NCI-H1105 treated with DMSO at 0.1 percent for 48 hours (cell line): ENCODE data around the gene SRGAP2.
"Not testable (repeated sequence)": the region's sequence is repeated elsewhere in the genome, so short reads cannot be mapped to it uniquely, and the experiment has no call there.

Experiments
- DNase-seq: peaks from one replicate; lab custom pipeline; 2025; lab: John Stamatoyannopoulos, UW

SRGAP2 gene

DNA sequence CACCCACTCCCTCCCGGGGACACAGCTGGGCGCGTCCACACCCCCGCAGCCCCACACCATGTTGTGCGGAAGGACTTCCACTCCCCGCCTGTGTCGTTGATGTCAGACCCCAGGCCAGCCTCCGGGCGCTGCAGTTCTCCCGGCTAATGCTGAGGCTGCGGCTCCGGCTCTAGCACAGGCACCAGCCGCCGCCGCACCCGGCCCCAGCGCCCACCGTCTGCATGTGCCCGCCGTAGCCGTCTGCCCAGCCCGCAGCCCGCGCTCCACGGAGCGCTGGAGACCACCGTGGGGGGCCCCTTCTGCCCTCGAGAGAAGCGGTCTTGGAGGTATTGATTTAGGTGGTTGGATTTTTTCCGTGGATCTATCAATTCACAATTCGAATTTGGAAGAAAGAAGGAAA is 2.2 kb downstream of the SRGAP2 start:
- not testable (repeated sequence) for DNase-seq

DNA sequence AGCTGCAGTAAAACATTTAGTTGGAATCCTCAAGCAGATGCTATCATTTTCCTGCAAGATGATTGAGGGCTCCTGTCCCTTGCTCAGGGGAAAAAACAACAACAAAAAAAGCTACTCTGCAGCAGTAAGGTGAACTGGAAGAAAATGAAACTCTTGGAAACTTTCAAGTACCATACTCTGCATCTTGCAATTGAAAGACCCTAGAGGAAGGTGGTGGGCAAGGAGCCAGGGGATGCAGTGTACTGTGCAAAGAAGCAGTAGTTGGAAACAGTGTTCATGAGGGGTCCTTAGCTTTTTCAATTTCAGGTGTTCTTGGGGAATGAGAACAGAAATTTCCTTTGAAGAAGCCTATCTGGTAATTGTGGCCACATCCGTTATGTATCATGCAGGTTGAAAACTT is 7.5 kb downstream of the SRGAP2 start:
- DNase-seq = not testable (repeated sequence)

DNA sequence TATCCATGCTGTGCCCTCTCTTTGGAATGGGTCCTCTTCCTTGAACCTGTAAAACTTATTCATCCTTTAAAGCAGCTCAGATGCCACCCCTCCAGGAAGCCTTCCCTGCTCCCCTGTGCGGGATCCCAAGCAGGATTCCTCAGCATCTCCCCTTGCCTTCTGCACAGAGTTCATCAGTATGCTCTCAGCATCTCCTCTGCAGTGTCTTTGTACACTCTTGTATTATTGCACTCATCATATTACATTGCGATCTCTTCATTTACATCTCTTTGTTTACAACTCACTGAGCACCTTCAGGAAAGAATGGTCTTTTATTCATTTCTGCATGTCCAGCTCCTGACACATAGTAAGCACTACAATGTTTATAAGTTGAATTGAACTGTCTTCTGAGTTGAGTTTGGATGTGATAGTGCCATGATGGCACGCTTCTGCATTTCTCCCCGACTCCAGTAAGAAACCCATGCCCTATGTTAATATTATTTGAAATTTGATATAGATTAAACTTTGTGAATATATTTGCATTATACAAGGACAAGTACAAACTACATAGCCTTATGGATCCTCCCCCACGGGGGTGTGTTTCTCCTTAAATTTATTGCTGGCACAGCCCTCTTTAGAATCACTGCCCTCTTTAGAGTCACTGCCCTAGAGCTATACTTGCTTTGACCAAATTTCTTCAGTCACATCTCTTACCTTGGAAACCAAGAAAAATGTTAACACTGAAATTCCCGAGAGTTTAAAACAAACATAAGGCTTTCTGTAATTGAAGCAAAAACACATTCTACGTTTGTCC is 12.5 kb downstream of the SRGAP2 start:
- DNase-seq = not testable (repeated sequence)

DNA sequence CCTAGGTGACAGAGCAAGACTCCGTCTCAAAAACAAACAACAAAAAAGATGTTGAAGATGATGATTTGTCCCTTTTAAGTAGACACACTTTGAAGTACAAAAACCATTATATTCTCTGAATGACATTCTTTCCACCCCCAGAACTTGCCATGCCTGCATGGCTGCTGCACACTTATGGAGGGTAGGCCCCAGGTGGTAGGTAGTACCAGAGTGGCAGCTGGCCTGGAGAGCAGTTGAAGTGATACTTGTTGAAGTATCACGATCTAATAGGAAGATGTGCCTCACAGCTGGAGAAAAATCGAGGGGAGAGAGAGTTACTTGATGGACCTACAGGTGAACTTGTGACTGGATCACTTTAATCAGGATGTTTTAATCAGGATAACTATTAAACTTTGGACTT is 14.9 kb downstream of the SRGAP2 start:
- not testable (repeated sequence) for DNase-seq

DNA sequence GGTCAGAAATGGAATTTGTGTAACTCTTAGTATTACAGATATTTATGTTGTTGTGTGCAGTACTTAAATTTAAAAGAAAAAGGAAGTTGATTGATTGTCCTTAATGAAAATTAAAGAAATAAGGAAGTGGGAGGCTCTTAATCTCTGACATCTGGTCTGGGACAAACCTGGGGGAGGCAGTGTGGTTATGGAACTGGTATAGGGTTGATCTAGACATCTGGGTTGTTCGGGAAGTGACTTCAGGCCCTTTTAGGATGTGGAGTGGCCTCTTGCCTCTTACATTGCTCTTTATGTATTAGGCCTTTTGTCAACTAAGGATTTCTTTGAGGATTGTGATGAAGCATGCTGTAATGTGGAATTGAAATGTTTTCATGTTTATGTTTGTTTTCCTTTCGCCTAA is 15.4 kb downstream of the SRGAP2 start:
- DNase-seq = not testable (repeated sequence)

DNA sequence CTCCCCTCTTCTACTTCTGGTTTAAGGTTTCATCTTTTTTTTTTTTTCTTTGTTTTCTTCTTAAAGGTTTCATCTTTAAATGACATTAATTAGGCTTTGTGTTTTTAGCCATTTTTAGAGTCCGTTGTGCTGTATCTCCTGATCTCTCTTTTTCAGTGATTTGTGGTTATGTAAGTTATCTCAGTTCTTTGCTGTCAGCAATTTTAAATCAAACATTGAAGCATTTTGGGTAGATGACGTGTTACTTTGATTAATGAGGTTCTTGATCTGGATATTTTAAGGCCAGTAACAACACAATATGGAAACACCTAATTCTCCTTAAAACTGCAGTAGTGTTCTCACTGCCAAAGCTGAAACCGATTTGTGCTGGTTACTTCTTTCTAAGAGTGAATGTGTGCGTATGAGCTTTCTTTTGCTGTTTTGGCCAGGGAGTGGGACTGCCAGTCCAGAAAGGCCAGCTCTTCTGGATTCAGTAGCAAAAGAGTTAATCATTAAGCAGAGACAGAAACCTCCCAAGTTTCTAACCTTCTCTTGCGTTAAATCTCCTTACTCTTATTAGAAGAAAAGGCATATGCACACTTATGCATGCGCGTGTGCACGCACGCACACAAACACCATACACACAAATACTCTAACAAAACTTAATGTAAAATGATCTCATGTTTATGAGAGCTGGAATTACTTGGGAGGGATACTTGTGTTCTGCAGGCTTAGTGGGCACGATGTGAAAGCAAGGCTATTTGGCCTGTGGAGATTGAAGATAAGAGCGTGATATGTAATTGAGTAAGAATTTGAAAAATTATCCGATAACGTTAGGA is 16.4 kb downstream of the SRGAP2 start:
- DNase-seq = not testable (repeated sequence)

DNA sequence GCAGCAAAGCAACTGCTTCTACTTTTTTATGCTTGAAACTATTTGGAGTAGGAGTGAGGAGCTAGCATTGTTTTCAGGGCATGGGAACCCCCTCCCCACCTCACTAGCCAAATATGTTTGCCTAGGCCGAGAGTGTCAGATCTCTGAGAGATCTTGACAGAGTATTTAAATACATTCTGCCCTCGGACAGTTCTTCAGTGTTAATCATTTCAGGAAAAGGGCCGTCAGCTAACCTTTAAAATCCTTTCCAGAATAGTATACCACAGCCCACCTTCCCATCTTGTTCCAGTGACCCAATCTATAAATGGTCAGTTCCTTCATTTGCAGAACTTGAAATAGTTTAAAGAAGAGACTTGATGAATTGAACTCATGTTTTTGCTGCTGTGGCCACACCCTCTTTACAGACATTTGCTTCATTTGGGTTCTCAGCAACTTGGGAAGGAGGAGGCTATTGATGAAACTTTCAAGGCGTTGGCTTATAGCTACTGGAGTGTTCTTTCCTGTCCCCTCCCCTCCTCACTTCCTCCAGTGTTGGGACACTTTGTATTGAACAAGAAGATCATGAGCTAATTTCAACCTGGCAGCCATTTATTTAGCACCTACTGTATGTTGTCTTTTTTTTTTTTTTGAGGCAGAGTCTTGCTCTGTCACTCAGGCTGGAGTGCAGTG is 17.1 kb downstream of the SRGAP2 start:
- DNase-seq = not testable (repeated sequence)

DNA sequence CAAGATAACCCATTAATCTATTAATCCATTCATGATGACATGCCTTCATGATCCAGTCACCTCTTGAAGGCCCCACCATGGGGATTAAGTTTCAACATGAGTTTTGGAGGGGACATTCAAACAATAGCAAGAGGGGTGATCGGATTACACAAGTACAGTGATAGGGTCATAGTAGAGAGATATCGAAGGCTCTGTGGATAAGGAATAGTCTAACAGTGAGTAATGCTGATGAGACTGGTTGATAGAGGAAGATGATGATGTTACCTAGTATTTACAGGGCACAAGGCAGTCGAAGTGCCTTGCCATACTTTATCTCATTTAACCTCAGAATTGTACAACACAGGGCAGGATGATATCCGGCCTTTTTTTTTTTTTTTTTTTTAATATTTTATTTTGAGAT is 18.2 kb downstream of the SRGAP2 start:
- not testable (repeated sequence) for DNase-seq

DNA sequence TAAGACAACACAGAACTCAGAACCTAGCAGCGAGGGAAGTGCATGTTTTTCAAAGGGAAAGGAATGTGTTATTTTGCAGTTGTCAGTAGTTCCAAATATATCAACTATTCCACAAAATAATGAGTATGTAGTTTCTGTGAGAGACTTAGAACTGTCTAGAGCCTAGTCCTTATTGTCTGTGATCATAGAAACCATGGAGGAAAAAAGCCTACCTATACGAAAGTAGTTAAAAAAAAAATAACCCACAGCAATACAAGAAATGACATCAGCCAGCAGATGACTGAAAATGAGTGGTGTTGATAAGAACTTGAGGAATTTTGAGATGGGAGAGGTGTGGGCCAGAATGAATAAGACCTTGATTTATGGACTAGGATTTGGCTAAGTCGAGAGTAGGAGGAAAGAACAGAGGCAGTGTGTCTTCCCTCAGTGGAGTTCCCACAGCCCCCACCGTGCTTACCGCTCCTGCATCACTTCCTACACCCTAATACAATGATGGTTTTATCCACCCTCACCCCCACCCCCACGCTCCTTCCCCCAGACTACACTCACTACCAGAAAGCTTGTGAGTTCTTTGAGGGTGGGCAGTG is 20.9 kb downstream of the SRGAP2 start:
- not testable (repeated sequence) for DNase-seq

DNA sequence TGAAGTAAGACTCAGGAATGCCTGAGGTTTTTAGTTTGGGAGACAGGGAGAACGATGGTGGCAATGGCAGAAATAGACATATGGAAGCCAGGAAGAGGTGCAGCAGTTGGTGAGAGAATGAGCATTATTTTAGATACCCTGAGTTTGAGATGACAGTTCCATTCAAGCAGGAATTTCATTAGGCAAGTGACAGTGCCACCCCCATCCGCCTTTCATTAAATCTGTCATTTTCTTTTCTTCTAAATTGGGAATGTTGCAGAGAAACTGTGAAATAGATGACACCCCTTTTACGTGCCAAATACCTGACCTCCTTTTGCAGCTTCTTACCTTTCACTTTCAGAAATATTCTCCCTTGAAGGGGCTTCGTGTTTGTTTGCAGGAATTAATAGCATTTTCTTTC is 22.0 kb downstream of the SRGAP2 start:
- DNase-seq = not testable (repeated sequence)

DNA sequence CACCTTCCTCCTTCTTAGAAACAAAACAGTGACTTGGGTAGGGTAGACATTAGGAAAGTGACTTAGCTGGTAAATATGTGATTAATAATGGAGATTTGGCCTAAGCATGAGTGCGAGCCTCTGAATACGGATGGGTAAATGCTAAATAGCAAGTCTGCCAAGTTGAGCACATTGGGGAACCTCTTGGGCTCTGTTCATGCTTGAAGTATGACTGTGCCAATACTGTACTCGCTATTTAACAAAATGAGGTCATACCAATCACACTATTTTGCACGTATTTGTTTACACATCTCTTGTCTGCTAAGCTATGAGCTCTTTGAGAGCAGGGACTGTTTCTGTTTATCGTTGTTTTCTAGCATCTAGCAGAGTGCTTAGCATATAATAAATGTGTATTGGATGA is 23.5 kb downstream of the SRGAP2 start:
- DNase-seq = not testable (repeated sequence)

DNA sequence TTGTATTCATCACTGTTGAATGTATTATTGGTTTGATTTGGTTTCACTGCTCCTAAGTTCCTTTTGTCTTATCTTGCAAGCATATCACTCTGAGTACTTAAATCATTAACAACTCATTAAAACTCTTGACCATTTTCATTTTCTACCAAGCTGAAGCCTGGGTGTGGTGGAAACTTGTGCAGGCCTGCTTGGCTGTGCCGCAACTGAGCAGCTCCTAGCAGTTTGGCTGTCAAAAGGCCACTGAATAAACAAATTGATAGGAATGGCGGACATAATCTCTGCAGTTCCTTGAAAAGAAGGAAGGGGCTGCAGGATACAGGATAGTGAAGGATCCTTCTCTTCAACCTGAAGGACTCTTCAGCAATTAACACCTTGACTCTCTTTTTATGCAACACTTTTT is 25.9 kb downstream of the SRGAP2 start:
- not testable (repeated sequence) for DNase-seq

DNA sequence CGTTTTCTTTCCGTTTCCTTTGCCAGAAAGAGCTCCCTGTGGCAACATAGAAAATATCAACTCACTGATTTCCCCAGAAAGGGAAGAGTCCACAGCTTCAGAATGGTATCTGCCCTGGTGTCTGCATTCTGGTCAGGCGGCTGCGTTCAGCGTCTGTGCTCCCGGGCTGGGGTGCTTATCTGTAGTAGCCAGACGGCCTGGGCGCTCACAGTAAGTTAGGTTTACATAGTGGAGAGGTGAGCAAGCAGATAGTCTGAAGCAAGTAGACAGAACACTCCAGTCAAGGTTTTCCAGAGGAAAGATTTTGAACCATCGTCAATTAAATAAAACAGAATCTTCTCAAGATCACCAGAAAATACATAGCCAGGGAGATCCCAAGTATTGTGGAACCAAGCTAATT is 28.6 kb downstream of the SRGAP2 start:
- not testable (repeated sequence) for DNase-seq

DNA sequence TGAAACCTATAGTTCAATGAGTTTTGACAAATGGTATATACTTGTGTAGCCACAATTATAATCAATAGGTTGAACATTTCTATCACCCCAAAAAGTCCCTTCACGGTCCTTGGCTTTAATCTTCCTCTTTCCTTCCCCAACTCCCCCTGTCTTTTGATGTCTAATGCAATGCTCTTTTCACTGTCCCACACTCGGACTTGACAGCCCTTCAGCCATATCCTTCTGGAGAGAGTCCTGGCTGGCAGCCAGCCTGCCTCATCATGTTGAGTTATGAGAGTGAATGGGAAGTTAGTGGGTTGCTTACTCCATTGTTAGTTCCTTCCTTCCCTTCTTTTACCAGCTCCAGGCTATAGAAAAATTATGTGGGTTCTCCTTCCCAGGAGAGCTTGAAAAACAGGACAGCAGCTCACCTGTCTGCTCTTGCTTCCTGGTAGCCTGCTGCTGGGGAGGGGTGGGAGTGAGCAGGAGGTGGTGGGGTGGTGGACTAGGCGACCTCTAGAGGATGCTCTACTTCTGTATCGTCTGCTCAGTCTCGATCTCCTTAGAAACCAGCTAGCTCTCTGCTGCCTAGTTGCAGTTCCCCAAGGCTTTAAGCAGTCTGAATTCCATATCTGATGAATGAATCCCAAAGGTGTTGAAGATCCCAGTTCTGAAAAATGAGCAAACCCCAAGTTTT is 29.8 kb downstream of the SRGAP2 start:
- DNase-seq = not testable (repeated sequence)

DNA sequence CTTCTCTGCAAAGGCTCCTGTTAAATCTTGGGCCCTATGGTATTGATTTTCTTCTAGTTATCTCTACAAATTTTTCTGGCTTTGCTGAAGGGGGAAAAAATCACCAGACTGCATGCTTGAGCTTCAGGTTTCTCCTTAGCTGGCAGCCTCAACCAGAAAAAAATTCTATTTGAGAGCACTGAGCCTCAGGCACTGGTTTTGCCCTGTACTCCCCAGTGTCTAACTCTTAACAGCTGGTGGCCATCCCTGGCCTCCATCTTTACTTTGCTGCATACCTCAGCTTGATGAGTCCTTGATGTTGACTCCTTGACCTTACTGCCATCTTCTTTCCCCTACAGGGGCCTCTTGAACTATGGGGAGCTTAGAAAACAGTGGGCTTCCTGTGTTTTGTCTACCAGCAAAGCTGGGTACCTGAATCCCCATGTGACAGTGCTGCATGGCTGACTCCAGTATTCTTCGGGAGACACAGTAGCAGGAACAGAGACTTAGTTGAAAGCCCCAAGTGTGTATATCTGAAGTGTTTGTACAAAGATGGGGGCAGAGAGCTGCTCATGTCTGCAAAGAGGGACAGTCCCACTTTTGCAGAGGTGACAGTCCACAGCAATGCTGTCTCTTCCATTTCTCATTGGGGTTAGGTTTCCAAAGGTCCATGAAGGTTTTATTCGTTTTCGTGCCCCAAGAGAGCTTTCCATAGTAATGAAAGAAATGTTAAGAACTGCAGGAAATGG is 31.0 kb downstream of the SRGAP2 start:
- not testable (repeated sequence) for DNase-seq

DNA sequence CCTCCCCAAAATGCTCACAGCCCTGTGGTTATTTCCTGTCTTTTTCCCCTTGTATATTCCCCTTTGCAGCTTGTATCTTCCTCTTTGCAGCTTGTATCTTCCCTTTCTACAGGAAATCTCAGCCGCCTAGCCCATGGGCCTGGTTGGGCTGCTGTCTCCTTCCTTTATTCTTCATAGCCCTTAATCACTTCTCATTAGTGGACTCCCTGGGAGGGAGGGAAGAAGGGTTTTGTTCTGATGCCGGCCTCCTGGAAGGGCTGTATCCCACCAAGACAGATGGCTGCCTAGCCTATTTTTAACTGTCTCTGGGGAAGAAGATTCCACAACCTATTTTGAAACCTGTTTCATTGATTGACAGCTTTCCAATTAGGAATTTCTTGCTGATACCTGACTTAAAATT is 31.8 kb downstream of the SRGAP2 start:
- DNase-seq = not testable (repeated sequence)

DNA sequence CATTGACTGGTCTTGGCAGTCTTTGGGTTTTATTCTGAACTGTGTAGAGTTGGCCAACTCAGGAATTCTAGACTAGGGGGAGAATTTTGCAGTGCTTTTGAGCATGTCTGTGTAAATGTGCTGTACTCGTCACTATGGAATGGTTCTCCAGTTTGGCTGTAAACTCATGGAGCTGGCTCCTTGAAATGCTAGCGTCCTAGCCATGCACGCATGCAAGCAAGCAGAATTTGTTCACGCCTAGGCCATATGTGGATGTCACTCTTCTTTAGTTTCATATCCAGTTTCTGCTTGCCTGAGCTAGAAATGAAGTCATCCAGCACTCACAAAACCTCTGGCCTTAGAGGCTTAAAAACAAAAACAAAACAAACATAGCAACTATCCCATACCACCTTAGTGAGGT is 36.9 kb downstream of the SRGAP2 start:
- DNase-seq = not testable (repeated sequence)

DNA sequence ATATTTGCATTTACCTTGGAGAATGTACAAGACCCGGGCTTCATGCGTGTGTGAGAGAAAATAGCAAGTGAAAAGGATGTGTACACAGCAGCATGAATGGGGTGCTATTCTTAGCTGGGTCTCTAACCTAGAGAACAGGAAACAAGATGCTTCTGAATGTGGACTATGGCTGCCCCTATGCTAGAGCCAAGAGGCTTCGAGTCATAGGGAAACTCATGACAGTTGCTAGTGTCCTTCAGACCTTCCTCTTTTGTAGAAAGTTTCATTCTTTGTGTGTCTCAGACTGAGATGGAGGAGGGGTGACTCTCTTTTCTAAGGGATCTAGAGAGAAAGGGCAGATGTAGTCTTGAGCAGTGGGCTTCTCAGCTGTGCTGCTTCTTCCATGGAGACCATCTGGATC is 40.0 kb downstream of the SRGAP2 start:
- not testable (repeated sequence) for DNase-seq

DNA sequence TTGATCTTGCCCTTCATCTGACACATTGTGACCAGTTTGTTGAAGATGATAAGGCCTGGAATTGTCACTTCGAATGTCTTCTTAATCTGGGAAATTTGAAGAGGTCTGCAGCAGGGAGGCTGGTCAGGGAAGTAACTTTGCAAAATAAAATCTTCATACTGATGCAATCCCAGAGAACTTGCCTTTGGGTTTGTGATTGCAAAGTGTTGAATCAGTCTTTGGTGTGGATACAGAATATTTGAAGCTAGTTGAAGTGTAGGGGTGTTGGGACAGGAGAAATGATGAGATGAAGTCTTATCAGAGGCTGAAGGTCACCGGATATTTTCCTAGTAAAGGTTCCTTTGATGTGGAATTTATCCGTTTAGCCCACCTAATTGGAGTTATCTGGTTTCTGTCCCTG is 42.1 kb downstream of the SRGAP2 start:
- not testable (repeated sequence) for DNase-seq

DNA sequence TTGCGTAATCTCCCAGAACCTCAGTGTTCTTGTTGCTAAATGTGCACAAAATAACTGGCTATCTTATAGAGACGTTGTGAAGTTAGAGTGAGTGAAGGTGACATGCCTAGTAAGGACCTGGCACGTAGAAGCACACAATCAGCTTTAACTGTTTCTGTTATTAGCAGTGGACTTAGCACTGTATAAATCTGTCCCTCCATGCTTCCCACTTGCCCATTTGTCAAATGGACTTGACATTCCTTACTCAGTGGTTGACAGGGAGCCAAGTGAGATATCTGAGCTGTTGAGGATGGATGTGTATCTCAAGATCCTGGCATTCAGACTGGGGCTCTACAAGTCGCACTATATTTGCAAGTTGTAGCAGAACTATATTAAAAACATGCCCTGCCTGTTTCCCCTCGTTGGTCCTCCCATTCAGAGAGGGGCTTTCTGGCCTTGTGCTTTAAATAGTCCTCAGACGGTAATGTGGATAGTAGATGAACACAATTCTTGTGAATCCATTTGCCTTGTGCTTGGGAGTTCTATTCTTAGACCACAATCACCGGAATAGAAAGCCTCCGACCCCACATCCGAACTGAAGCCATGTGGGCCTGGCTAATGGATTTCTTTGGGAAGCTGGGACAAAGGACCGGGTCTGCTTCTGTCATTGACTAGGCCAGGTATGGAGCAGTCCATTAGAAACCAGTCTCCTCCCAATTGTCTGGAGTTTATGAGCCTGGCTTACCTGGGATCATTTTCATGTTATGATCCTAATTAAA is 43.0 kb downstream of the SRGAP2 start:
- not testable (repeated sequence) for DNase-seq
